H9 (cell line): ENCODE results near the gene SPECC1. TPM values are rescaled to one million over a fixed set of nuclear protein-coding genes. Genes with fewer than 3 reads are reported as not detected.

ENCODE experiments used
- DNase-seq: peaks from one replicate; pipeline ENCODE4 v3.0.0-alpha.2; 2017
- H2AFZ ChIP-seq: one replicate; pipeline ENCODE4 v1.6.1; 2013; ENCODE audit warnings: mild to moderate bottlenecking, low read length, control low read depth, moderate library complexity
- H2AK5ac ChIP-seq: 2 replicates; pipeline ENCODE4 v1.6.1; 2013; ENCODE audit warnings: low read length, control low read depth, mixed read lengths; ENCODE audit not compliant: insufficient read length
- H2BK120ac ChIP-seq: one replicate; pipeline ENCODE4 v1.6.1; 2013; ENCODE audit warnings: low read depth, mild to moderate bottlenecking, low read length, control low read depth, inconsistent platforms; ENCODE audit not compliant: poor library complexity, severe bottlenecking
- H2BK12ac ChIP-seq: 2 replicates; pipeline ENCODE4 v1.6.1; 2013; ENCODE audit warnings: low read length, control low read depth, mixed read lengths, low read depth; ENCODE audit not compliant: insufficient read length
- H2BK15ac ChIP-seq: 2 replicates; pipeline ENCODE4 v1.6.1; 2013; ENCODE audit warnings: low read depth, low read length, control low read depth
- H2BK20ac ChIP-seq: one replicate; pipeline ENCODE4 v1.6.1; 2013; ENCODE audit warnings: low read depth, mild to moderate bottlenecking, low read length, control low read depth, inconsistent platforms; ENCODE audit not compliant: poor library complexity, severe bottlenecking
- H2BK5ac ChIP-seq: 2 replicates; pipeline ENCODE4 v1.6.1; 2013; ENCODE audit warnings: low read length, control low read depth, mixed read lengths; ENCODE audit not compliant: insufficient read length
- H3K14ac ChIP-seq: 2 replicates; pipeline ENCODE4 v1.6.1; 2013; ENCODE audit warnings: low read length, control low read depth; ENCODE audit not compliant: insufficient read depth
- H3K18ac ChIP-seq: 2 replicates; pipeline ENCODE4 v1.6.1; 2013; ENCODE audit warnings: low read depth, mild to moderate bottlenecking, mixed read lengths, low read length, control low read depth; ENCODE audit not compliant: insufficient read length
- H3K23ac ChIP-seq: 2 replicates; pipeline ENCODE4 v1.6.1; 2013; ENCODE audit warnings: low read length, control low read depth, mixed read lengths, low read depth; ENCODE audit not compliant: insufficient read length
- H3K23me2 ChIP-seq: 2 replicates; pipeline ENCODE4 v1.6.1; 2013; ENCODE audit warnings: low read depth, mild to moderate bottlenecking, mixed read lengths, low read length, control low read depth; ENCODE audit not compliant: insufficient read length, poor library complexity, severe bottlenecking
- H3K27ac ChIP-seq: 2 replicates; pipeline ENCODE4 v1.5.1; 2013; ENCODE audit warnings: low read length, control low read depth, mixed read lengths, low read depth; ENCODE audit not compliant: insufficient read length
- H3K27me3 ChIP-seq: 2 replicates; pipeline ENCODE4 v1.6.1; 2013; ENCODE audit warnings: low read length, control low read depth, inconsistent platforms; ENCODE audit not compliant: insufficient read depth
- H3K4ac ChIP-seq: 2 replicates; pipeline ENCODE4 v1.6.1; 2013; ENCODE audit warnings: low read depth, mild to moderate bottlenecking, control low read depth, inconsistent platforms, low read length, moderate library complexity
- H3K4me1 ChIP-seq: 2 replicates; pipeline ENCODE4 v1.6.1; 2013; ENCODE audit warnings: low read length, control low read depth, inconsistent platforms; ENCODE audit not compliant: insufficient read depth
- H3K4me2 ChIP-seq: 2 replicates; pipeline ENCODE4 v1.6.1; 2013; ENCODE audit warnings: low read length, control low read depth, mixed read lengths; ENCODE audit not compliant: insufficient read length, insufficient read depth
- H3K56ac ChIP-seq: 2 replicates; pipeline ENCODE4 v1.6.1; 2013; ENCODE audit warnings: low read depth, mild to moderate bottlenecking, mixed read lengths, low read length, control low read depth; ENCODE audit not compliant: insufficient read length
- H3K79me1 ChIP-seq: 2 replicates; pipeline ENCODE4 v1.6.1; 2013; ENCODE audit warnings: low read depth, mild to moderate bottlenecking, moderate library complexity, low read length, control low read depth, inconsistent platforms; ENCODE audit not compliant: insufficient read depth, poor library complexity, severe bottlenecking
- H3K79me2 ChIP-seq: 2 replicates; pipeline ENCODE4 v1.6.1; 2013; ENCODE audit warnings: low read length, control low read depth, inconsistent platforms; ENCODE audit not compliant: insufficient read depth
- H3K9ac ChIP-seq: 2 replicates; pipeline ENCODE4 v1.6.1; 2013; ENCODE audit warnings: low read length, control low read depth, mixed read lengths; ENCODE audit not compliant: insufficient read length; ENCODE audit errors: extremely low read depth
- H3K9me3 ChIP-seq: one replicate; pipeline ENCODE4 v1.6.1; 2013; ENCODE audit warnings: low read depth, low read length, inconsistent platforms; ENCODE audit not compliant: control insufficient read depth
- H3T11ph ChIP-seq: one replicate; pipeline ENCODE4 v1.6.1; 2013; ENCODE audit warnings: mild to moderate bottlenecking, low read length, control low read depth, inconsistent platforms
- H4K20me1 ChIP-seq: one replicate; pipeline ENCODE4 v1.6.1; 2013; ENCODE audit not compliant: control insufficient read depth, insufficient read length, insufficient read depth
- H4K5ac ChIP-seq: 2 replicates; pipeline ENCODE4 v1.6.1; 2013; ENCODE audit warnings: low read depth, mild to moderate bottlenecking, mixed read lengths, low read length, control low read depth; ENCODE audit not compliant: insufficient read length
- H4K8ac ChIP-seq: replicated peaks from 2 replicates; pipeline ENCODE4 v1.6.1; 2013; ENCODE audit warnings: low read length, control low read depth, mixed read lengths, low read depth; ENCODE audit not compliant: insufficient read length
- H4K91ac ChIP-seq: 2 replicates; pipeline ENCODE4 v1.6.1; 2013; ENCODE audit warnings: low read depth, mild to moderate bottlenecking, moderate library complexity, mixed read lengths, low read length, control low read depth; ENCODE audit not compliant: insufficient read length
- H3K27ac Mint-ChIP-seq, 3 experiments: 2 replicates in 2 of 3; 3 replicates in 1 of 3; pipeline ENCODE4 v1.8.0; 2020 to 2021; ENCODE audit warnings: mixed read lengths in 3 of 3, mild to moderate bottlenecking in 1 of 3, moderate library complexity in 1 of 3
- H3K27me3 Mint-ChIP-seq: 2 replicates; pipeline ENCODE4 v1.8.0; 2021; ENCODE audit warnings: low read depth, mild to moderate bottlenecking, moderate library complexity, mixed read lengths
- H3K36me3 Mint-ChIP-seq, 3 experiments: 2 replicates in 2 of 3; 3 replicates in 1 of 3; pipeline ENCODE4 v1.8.0; 2020 to 2021; ENCODE audit warnings: low read depth in 3 of 3, mixed read lengths in 3 of 3; ENCODE audit not compliant: insufficient read depth in 1 of 3
- H3K4me1 Mint-ChIP-seq, 2 experiments: 2 replicates each; pipeline ENCODE4 v1.8.0; 2020; ENCODE audit warnings: mixed read lengths in 2 of 2
- H3K4me3 Mint-ChIP-seq, 2 experiments: 2 replicates in 1 of 2; 3 replicates in 1 of 2; pipeline ENCODE4 v1.8.0; 2020 to 2021; ENCODE audit warnings: mild to moderate bottlenecking in 2 of 2, mixed read lengths in 2 of 2, moderate library complexity in 1 of 2
- H3K9me3 Mint-ChIP-seq, 2 experiments: 2 replicates in 1 of 2; 3 replicates in 1 of 2; pipeline ENCODE4 v1.8.0; 2020; ENCODE audit warnings: mild to moderate bottlenecking in 2 of 2, mixed read lengths in 2 of 2, moderate library complexity in 1 of 2
- CTCF ChIP-seq: fragments of 200-600 bp; sonication (generic); conservative IDR thresholded peaks from 3 replicates; pipeline ENCODE4 v1.8.0; 2021; ENCODE audit warnings: antibody characterized with exemption, mild to moderate bottlenecking
- WGBS: extraction: QIAGEN DNeasy Blood & Tissue Kit; methylation state at CpG from one replicate; pipeline ENCODE4 v1.1.7; 2013; ENCODE audit warnings: missing lambda C conversion rate, low lambda C conversion rate, mixed read lengths; ENCODE audit not compliant: insufficient read length; ENCODE audit errors: extremely low coverage; 5-methylcytosine and 5-hydroxymethylcytosine counted together
- total RNA-seq: library from RNA; stranded (reverse); gene quantifications from 2 replicates; pipeline ENCODE4 v1.2.1, GENCODE V29; 2021

The SPECC1 gene
- total RNA-seq, 1 experiment from 2014 or later = 65.7 TPM

- H3K27me3 ChIP-seq = no peaks in the 10 kb centered on the region
- peaks cover 6% of the 10 kb centered on the region; the same call in 1 of the 2 replicates for H3K79me2 ChIP-seq
- H3K56ac ChIP-seq = no peak overlapping the region
- H3K14ac ChIP-seq = no peak overlapping the region; the same call in 1 of the 2 replicates
- H4K20me1 ChIP-seq = no peaks in the 10 kb centered on the region
- Mint-ChIP-seq H3K27me3 (no peaks in the 10 kb centered on the region; the same call in 1 of the 2 replicates), H3K9me3 (no peaks in the 10 kb centered on the region), H3K4me1 (peaks cover 53% of the 10 kb centered on the region in 2 experiments), H3K4me3 (no peak overlapping the region), H3K36me3 (no peaks in the 10 kb centered on the region), H3K27ac (peak overlapping the region; percentile 39 to 53 (median 50); a peak in 3 of 7 replicates)
- no peak overlapping the region for H4K8ac ChIP-seq
- no peak overlapping the region for H2BK5ac ChIP-seq
- H3K23me2 ChIP-seq = no peaks in the 10 kb centered on the region
- no peak overlapping the region for H3K4ac ChIP-seq
- H3K4me1 ChIP-seq = peaks cover 13% of the 10 kb centered on the region
- no peak overlapping the region for H3K27ac ChIP-seq
- peaks cover 13% of the 10 kb centered on the region for H3K79me1 ChIP-seq
- no peak overlapping the region for H2BK20ac ChIP-seq
- H3K23ac ChIP-seq = no peak overlapping the region
- H2BK12ac ChIP-seq = no peak overlapping the region
- no CpG with 5 or more reads among the region's 3 CpGs for WGBS
- H4K5ac ChIP-seq = no peak overlapping the region
- no peak overlapping the region for H3K9ac ChIP-seq
- no peak overlapping the region for H2AK5ac ChIP-seq
- H2BK15ac ChIP-seq = no peak overlapping the region
- no peak overlapping the region for H2AFZ ChIP-seq
- no peak overlapping the region for H3T11ph ChIP-seq
- H4K91ac ChIP-seq = no peak overlapping the region
- no peaks in the 10 kb centered on the region for H3K9me3 ChIP-seq
- H2BK120ac ChIP-seq = no peak overlapping the region
- no peak overlapping the region for H3K4me2 ChIP-seq
- H3K18ac ChIP-seq = no peak overlapping the region
- DNase-seq = no peak
- no peak for TF ChIP-seq CTCF
These were observed 169.9 kb downstream of the SPECC1 start for GRCh38 chr17:20179041-20179440.
